Prostate gland (tissue), 2 donors: ENCODE results near the gene TMEM178B.

Experiments
- CTCF ChIP-seq, 4 experiments: fragments of 200-600 bp in 2 of 4; fragments of 450-650 bp in 2 of 4; sonication (generic) in 2 of 4; IDR thresholded peaks; 1 replicate in 3 of 4; 2 replicates in 1 of 4; pipeline ENCODE4 v1.5.1; 2016 to 2019; ENCODE audit warnings: antibody characterized with exemption in 4 of 4, mild to moderate bottlenecking in 2 of 4, moderate library complexity in 2 of 4
- POLR2AphosphoS5 ChIP-seq: sonication (generic); formaldehyde crosslinking; IDR thresholded peaks from one replicate; pipeline ENCODE4 v1.6.1; 2017; ENCODE audit warnings: antibody characterized with exemption

- no peak for TF ChIP-seq CTCF (IDR thresholded peaks at IDR 0.05)
- TF ChIP-seq POLR2AphosphoS5 = no peak
Observed at GRCh38 chr7:141097430-141097829, 23.6 kb downstream of the TMEM178B start.
